GM12874 (cell line): Measurements from ENCODE around the gene COL6A5.

Source experiments
- CTCF ChIP-seq: IDR thresholded peaks from 2 replicates; pipeline ENCODE4 v1.5.1; 2011; ENCODE audit warnings: low read depth, mild to moderate bottlenecking, control low read depth, low read length, moderate library complexity; ENCODE audit not compliant: insufficient read depth

Gene COL6A5

GRCh38 chr3:130405956-130406355 is 60.5 kb downstream of the COL6A5 start:
- TF ChIP-seq CTCF, result no peak

- TF ChIP-seq CTCF, result no peak
Observed at GRCh38 chr3:130411320-130411719, 65.8 kb downstream of the COL6A5 start.

GRCh38 chr3:130412991-130413560 is 67.6 kb downstream of the COL6A5 start:
- TF ChIP-seq CTCF, result no peak

- no peak for TF ChIP-seq CTCF
Observed at GRCh38 chr3:130414457-130414856, 69.0 kb downstream of the COL6A5 start.

GRCh38 chr3:130420466-130420865 is 75.0 kb downstream of the COL6A5 start:
- no peak for TF ChIP-seq CTCF

- TF ChIP-seq CTCF, result no peak
Observed at GRCh38 chr3:130423064-130423463, 77.6 kb downstream of the COL6A5 start.

- TF ChIP-seq CTCF, result no peak
Observed at GRCh38 chr3:130424837-130425236, 79.4 kb downstream of the COL6A5 start.
